Keratinocyte (primary cell): ENCODE results near the gene GOLGB1. TPM values are rescaled to one million over a fixed set of nuclear protein-coding genes. Genes with fewer than 3 reads are reported as not detected.

Experiments used
- DNase-seq: peaks from one replicate; pipeline ENCODE4 v3.0.0-alpha.2; 2011; ENCODE audit warnings: low read depth, missing footprints, low spot score
- FAIRE-seq: peaks from 2 replicates; lab custom pipeline; 2011; peaks lifted over from hg19 to GRCh38; lab: Jason Lieb, UNC
- H2AFZ ChIP-seq: 2 replicates; pipeline ENCODE4 v1.6.0; 2012; ENCODE audit warnings: low read length, control low read depth, inconsistent platforms; ENCODE audit not compliant: control insufficient read depth
- H3K27ac ChIP-seq: 2 replicates; pipeline ENCODE4 v1.5.1; 2011; ENCODE audit warnings: low read length; ENCODE audit not compliant: control insufficient read depth, insufficient read depth
- H3K27me3 ChIP-seq: 3 replicates; pipeline ENCODE4 v1.6.0; 2011; ENCODE audit warnings: low read length; ENCODE audit not compliant: control insufficient read depth, insufficient read depth; ENCODE audit errors: extremely low read depth
- H3K36me3 ChIP-seq, 2 experiments: 2 replicates in 1 of 2; 3 replicates in 1 of 2; pipeline ENCODE4 v1.5.1; 2011; ENCODE audit warnings: low read length in 2 of 2, mild to moderate bottlenecking in 1 of 2; ENCODE audit not compliant: control insufficient read depth in 2 of 2, insufficient read depth in 2 of 2; ENCODE audit errors: extremely low read depth in 1 of 2
- H3K4me1 ChIP-seq: 3 replicates; pipeline ENCODE4 v1.5.1; 2011; ENCODE audit warnings: low read length; ENCODE audit not compliant: control insufficient read depth, insufficient read depth; ENCODE audit errors: extremely low read depth
- H3K4me2 ChIP-seq: 3 replicates; pipeline ENCODE4 v1.6.0; 2011; ENCODE audit warnings: low read depth, low read length; ENCODE audit not compliant: control insufficient read depth, insufficient read depth; ENCODE audit errors: extremely low read depth
- H3K4me3 ChIP-seq, 3 experiments: fragments of 200-600 bp in 1 of 3; sonication (generic) in 1 of 3; 2 replicates in 2 of 3; 3 replicates in 1 of 3; pipeline ENCODE4 v1.5.1; 2011 to 2016; ENCODE audit warnings: low read length in 3 of 3, mild to moderate bottlenecking in 3 of 3, control low read depth in 2 of 3, inconsistent platforms in 1 of 3, low read depth in 1 of 3, mixed read lengths in 1 of 3, mixed run types in 1 of 3, moderate library complexity in 1 of 3; ENCODE audit not compliant: control insufficient read depth in 2 of 3, insufficient read depth in 2 of 3; ENCODE audit errors: extremely low read depth in 1 of 3
- H3K79me2 ChIP-seq: 2 replicates; pipeline ENCODE4 v1.6.0; 2012; ENCODE audit warnings: low read length; ENCODE audit not compliant: control insufficient read depth, insufficient read depth
- H3K9ac ChIP-seq: 3 replicates; pipeline ENCODE4 v1.6.0; 2011; ENCODE audit warnings: low read length; ENCODE audit not compliant: control insufficient read depth, insufficient read depth; ENCODE audit errors: extremely low read depth
- H3K9me1 ChIP-seq: 3 replicates; pipeline ENCODE4 v1.6.0; 2011; ENCODE audit warnings: low read length; ENCODE audit not compliant: control insufficient read depth, insufficient read depth; ENCODE audit errors: extremely low read depth
- H3K9me3 ChIP-seq: 2 replicates; pipeline ENCODE4 v1.5.1; 2012; ENCODE audit warnings: low read depth, low read length; ENCODE audit not compliant: control insufficient read depth
- H4K20me1 ChIP-seq: 3 replicates; pipeline ENCODE4 v1.6.0; 2011; ENCODE audit warnings: low read length; ENCODE audit not compliant: control insufficient read depth, insufficient read depth; ENCODE audit errors: extremely low read depth
- EZH2 ChIP-seq: IDR thresholded peaks from one replicate; pipeline ENCODE4 v1.6.1; 2012; ENCODE audit warnings: inconsistent platforms, mild to moderate bottlenecking, low read length, moderate library complexity
- dilution Hi-C: fragments of 300-500 bp; cut with MboI; formaldehyde crosslinking; loops from one replicate; pipeline ENCODE4 v1.7.0; 2020; ENCODE audit warnings: low sequenced_read_pairs; ENCODE audit not compliant: extremely low pct_ligation_motif_present
- polyA plus RNA-seq, 5 experiments: library from polyadenylated mRNA; depleted of rRNA in 3 of 5; stranded (reverse) in 3 of 5; stranded (forward) in 1 of 5; unstranded in 1 of 5; fragments of >200 nt; gene quantifications; 1 replicate in 1 of 5; 2 replicates in 3 of 5; 3 replicates in 1 of 5; pipeline versions ENCODE4 v1.2.1 to v1.2.3, GENCODE V29; 2011 to 2012; ENCODE audit warnings: missing spikeins in 2 of 5, low read depth in 1 of 5, low replicate concordance in 1 of 5
- TF ChIP-seq, protein P1 (sequence below), 3 experiments: IDR thresholded peaks in 1 of 3; conservative IDR thresholded peaks in 1 of 3; optimal IDR thresholded peaks in 1 of 3; 2 replicates in 2 of 3; 3 replicates in 1 of 3; pipeline versions ENCODE3 to v1.5.1; 2011; ENCODE audit warnings: low read length in 3 of 3, mild to moderate bottlenecking in 3 of 3, moderate library complexity in 2 of 3, control low read depth in 1 of 3, inconsistent platforms in 1 of 3; ENCODE audit not compliant: insufficient read depth in 2 of 3; ENCODE audit errors: extremely low read depth in 1 of 3

The GOLGB1 gene
- polyA plus RNA-seq, 1 donor (not counting 4 experiments of a cell fraction or from before 2014, with no cell fraction given) = 21.7 TPM

DNA sequence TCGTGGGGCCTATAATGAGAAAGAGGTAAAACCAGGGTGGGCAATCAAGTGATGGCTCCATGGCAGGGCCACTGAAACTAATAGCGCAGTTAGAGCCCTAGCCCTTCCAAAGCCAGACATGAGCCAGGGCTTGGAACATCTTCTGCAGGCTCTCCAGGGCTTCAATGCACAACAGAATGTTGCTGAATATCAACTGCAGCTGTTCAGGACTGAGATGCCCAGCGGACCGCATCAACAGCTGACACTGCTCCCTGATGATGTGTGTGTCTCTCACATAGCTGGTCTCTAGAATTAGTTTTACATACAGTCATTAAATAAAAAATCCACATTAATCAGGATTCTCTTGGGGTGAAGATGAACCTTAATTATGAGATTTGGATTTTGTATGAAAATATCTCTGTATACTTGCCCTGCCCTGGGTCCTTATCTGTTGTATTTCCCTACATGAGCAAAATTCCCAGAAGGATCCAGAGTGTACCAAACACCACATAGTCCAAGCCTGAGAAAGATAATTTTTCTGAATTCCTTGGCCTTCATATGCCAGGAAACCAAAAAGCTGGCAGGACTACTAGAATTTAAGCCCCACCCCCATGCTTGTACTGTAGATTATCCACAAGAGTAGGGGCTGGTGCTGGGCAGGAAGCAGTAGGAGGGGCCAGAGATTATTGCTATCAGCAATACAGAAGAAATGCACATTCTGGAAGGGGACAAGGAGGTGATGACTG is 7.7 kb upstream of the GOLGB1 start:
- no peak overlapping the region for H3K27ac ChIP-seq
- H3K27me3 ChIP-seq = no peaks in the 10 kb centered on the region
- H2AFZ ChIP-seq = no peak overlapping the region
- DNase-seq (no peak), FAIRE-seq (no peak)
- no peaks in the 10 kb centered on the region for H3K9me1 ChIP-seq
- no peaks in the 10 kb centered on the region for H3K79me2 ChIP-seq
- H3K9me3 ChIP-seq = no peaks in the 10 kb centered on the region
- no peaks in the 10 kb centered on the region for H3K36me3 ChIP-seq
- H3K9ac ChIP-seq = no peak overlapping the region
- H4K20me1 ChIP-seq = no peaks in the 10 kb centered on the region
- no peak overlapping the region for H3K4me2 ChIP-seq
- dilution Hi-C loops = no loop called here
- TF ChIP-seq, protein P1, sequence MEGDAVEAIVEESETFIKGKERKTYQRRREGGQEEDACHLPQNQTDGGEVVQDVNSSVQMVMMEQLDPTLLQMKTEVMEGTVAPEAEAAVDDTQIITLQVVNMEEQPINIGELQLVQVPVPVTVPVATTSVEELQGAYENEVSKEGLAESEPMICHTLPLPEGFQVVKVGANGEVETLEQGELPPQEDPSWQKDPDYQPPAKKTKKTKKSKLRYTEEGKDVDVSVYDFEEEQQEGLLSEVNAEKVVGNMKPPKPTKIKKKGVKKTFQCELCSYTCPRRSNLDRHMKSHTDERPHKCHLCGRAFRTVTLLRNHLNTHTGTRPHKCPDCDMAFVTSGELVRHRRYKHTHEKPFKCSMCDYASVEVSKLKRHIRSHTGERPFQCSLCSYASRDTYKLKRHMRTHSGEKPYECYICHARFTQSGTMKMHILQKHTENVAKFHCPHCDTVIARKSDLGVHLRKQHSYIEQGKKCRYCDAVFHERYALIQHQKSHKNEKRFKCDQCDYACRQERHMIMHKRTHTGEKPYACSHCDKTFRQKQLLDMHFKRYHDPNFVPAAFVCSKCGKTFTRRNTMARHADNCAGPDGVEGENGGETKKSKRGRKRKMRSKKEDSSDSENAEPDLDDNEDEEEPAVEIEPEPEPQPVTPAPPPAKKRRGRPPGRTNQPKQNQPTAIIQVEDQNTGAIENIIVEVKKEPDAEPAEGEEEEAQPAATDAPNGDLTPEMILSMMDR (optimal IDR thresholded peaks at IDR 0.05 in 1 of 3, IDR thresholded peaks at IDR 0.05 in 1 of 3, conservative IDR thresholded peaks at IDR 0.05 in 1 of 3; ENCODE audit: extremely low read depth in 1 of 3, insufficient read depth in 2 of 3, low read length in 3 of 3) = no peak
- TF ChIP-seq EZH2 = no peak
- H3K4me3 ChIP-seq = no peak overlapping the region
- no peaks in the 10 kb centered on the region for H3K4me1 ChIP-seq

DNA sequence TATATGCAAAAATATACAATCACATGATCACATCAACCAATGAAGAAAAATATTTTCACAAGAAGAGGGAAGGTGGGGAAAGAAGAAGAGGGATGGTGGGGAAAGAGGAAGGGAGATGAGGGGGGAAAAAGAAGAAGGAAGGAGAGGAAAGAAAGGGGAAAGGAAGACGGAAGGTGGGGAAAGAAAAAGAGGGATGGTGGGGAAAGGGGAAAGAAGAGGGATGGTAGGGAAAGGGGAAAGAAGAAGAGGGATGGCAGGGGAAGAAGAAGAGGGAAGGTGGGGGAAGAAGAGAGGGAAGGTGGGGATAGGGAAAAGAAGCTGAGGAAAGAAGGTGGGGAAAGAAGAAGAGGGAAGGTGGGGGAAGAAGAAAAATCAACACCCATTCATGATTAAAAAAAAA is 3.2 kb upstream of the GOLGB1 start:
- TF ChIP-seq, protein P1 (optimal IDR thresholded peaks at IDR 0.05 in 1 of 3, IDR thresholded peaks at IDR 0.05 in 1 of 3, conservative IDR thresholded peaks at IDR 0.05 in 1 of 3; ENCODE audit: extremely low read depth in 1 of 3, insufficient read depth in 2 of 3, low read length in 3 of 3) = no peak
- TF ChIP-seq EZH2 = no peak
- no peak overlapping the region for H3K27ac ChIP-seq
- no peak overlapping the region for H2AFZ ChIP-seq
- dilution Hi-C loops = no loop called here
- no peaks in the 10 kb centered on the region for H3K36me3 ChIP-seq
- H3K4me2 ChIP-seq = no peak overlapping the region
- DNase-seq = no peak
- H3K9ac ChIP-seq = no peak overlapping the region
- H3K9me1 ChIP-seq = no peaks in the 10 kb centered on the region
- peaks cover 20% of the 10 kb centered on the region for H3K79me2 ChIP-seq
- H3K27me3 ChIP-seq = no peaks in the 10 kb centered on the region
- H3K4me3 ChIP-seq = no peak overlapping the region
- H3K9me3 ChIP-seq = no peaks in the 10 kb centered on the region
- H3K4me1 ChIP-seq = peaks cover 4% of the 10 kb centered on the region
- no peaks in the 10 kb centered on the region for H4K20me1 ChIP-seq
- FAIRE-seq = no peak
